Measurements from ENCODE around the gene PLD3.

DNA sequence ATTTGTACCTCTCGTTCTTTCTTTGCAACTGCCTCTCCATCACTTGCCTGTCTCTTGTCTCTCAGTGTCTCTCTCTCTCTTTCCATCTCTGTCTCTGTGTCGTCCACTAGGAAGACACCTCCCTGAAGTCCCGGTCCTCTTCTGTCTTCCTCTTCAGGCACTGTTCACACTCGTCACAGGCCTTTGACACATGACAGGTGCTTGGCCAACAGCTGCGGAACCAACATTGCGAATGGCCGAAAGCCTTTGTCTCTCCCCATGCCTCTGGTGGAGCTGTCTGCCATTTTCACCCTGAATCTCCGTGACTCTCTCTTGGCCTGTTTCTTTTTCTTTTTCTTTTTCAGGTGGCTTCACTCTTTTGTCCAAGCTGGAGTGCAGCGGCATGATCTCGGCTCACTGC is 38.7 kb downstream of the PLD3 start:
- TF ChIP-seq CTCF (IDR thresholded peaks at IDR 0.05): no peak
- TF ChIP-seq POLR2AphosphoS5 (IDR thresholded peaks at IDR 0.05): no peak
- TF ChIP-seq POLR2A (IDR thresholded peaks at IDR 0.05): no peak
